ENCODE measurements around the gene CTSH. TPM values are rescaled to one million over a fixed set of nuclear protein-coding genes. Genes with fewer than 3 reads are reported as not detected.

CTSH gene
- total RNA-seq, 1 experiment from 2014 or later = 20.4 TPM

DNA sequence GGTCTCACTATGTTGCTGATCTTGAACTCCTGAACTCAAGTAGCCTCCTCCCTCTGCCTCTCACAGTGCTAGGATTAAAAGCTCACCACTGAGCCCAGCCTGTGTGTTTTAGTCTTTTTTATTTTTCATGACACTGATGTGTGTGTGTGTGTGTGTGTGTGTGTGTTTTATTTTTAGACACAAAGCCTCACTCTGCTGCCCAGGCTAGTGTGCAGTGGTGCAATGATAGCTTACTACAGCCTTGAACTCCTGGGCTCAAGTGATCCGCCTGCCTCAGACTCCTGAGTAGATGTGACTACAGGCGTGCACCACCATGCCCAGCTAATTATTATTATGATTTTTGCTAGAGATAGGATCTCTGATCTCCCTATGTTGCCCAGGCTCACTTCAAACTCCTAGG, 23.3 kb upstream of the CTSH start:
- DNase-seq (ENCODE audit: low spot score) = no peak
- H3K36me3 Mint-ChIP-seq = no peaks in the 10 kb centered on the region
- no peak overlapping the region for H3K27ac Mint-ChIP-seq
- ChIA-PET POLR2A (interaction anchor here (0.6 kb wide), 1 partner anchor 30 kb away, joined by 8 read pairs; no protein-coding TSS in a partner anchor), CTCF (interaction anchor here (0.7 to 1.8 kb wide), 5 partner anchors 9 to 60 kb away, joined by 3 to 17 read pairs (median 6); no protein-coding TSS in a partner anchor)
- no peak for TF ChIP-seq NR2C2 (CRISPR knock-in tag; IDR thresholded peaks at IDR 0.05)
- TF ChIP-seq TEAD1 (CRISPR knock-in tag; IDR thresholded peaks at IDR 0.05) = no peak
- ATAC-seq = no peak
- H3K4me1 Mint-ChIP-seq = peaks cover 44% of the 10 kb centered on the region
- H3K27me3 Mint-ChIP-seq (ENCODE audit: low read depth) = no peaks in the 10 kb centered on the region
- no peak overlapping the region for H3K4me3 Mint-ChIP-seq
- no peaks in the 10 kb centered on the region for H3K9me3 Mint-ChIP-seq

DNA sequence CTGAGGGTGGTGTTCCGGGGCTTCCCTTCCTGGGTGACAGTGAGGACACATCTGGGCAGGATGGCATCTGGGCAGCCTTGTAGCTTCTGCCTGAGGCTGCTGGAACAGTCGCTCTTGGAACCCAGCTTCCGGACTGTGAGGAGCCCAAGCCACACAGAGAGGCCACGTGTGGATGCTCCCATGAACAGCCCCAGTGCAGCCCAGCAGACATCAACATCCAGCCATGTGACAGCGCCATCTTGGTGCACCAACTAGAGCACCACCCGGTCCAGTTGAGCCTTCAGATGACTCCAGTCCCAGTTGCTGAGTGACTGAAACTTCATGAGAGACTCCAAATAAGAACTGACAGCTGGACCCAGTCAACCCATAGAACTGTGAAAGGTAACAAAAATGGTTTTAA, 15.5 kb upstream of the CTSH start:
- no peak for TF ChIP-seq FOXJ3 (CRISPR knock-in tag; IDR thresholded peaks at IDR 0.05; ENCODE audit: borderline replicate concordance)
- TF ChIP-seq RORB (CRISPR knock-in tag; IDR thresholded peaks at IDR 0.05) = no peak
- no peak for TF ChIP-seq OVOL2 (CRISPR knock-in tag; IDR thresholded peaks at IDR 0.05; ENCODE audit: borderline replicate concordance)
- TF ChIP-seq ESRRA (CRISPR knock-in tag; IDR thresholded peaks at IDR 0.05; ENCODE audit: borderline replicate concordance) = no peak
- TF ChIP-seq NFATC4 (CRISPR knock-in tag; IDR thresholded peaks at IDR 0.05) = no peak
- TF ChIP-seq, protein P1, sequence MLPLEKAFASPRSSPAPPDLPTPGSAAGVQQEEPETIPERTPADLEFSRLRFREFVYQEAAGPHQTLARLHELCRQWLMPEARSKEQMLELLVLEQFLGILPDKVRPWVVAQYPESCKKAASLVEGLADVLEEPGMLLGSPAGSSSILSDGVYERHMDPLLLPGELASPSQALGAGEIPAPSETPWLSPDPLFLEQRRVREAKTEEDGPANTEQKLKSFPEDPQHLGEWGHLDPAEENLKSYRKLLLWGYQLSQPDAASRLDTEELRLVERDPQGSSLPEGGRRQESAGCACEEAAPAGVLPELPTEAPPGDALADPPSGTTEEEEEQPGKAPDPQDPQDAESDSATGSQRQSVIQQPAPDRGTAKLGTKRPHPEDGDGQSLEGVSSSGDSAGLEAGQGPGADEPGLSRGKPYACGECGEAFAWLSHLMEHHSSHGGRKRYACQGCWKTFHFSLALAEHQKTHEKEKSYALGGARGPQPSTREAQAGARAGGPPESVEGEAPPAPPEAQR (CRISPR knock-in tag; IDR thresholded peaks at IDR 0.05) = no peak
- no peak for TF ChIP-seq PRRX2 (CRISPR knock-in tag; IDR thresholded peaks at IDR 0.05)
- TF ChIP-seq, protein P2, sequence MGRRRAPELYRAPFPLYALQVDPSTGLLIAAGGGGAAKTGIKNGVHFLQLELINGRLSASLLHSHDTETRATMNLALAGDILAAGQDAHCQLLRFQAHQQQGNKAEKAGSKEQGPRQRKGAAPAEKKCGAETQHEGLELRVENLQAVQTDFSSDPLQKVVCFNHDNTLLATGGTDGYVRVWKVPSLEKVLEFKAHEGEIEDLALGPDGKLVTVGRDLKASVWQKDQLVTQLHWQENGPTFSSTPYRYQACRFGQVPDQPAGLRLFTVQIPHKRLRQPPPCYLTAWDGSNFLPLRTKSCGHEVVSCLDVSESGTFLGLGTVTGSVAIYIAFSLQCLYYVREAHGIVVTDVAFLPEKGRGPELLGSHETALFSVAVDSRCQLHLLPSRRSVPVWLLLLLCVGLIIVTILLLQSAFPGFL (CRISPR knock-in tag; IDR thresholded peaks at IDR 0.05; ENCODE audit: borderline replicate concordance) = no peak
- TF ChIP-seq GRHL2 (CRISPR knock-in tag; IDR thresholded peaks at IDR 0.05; ENCODE audit: insufficient replicate concordance, severe bottlenecking) = no peak
- TF ChIP-seq, protein P3, sequence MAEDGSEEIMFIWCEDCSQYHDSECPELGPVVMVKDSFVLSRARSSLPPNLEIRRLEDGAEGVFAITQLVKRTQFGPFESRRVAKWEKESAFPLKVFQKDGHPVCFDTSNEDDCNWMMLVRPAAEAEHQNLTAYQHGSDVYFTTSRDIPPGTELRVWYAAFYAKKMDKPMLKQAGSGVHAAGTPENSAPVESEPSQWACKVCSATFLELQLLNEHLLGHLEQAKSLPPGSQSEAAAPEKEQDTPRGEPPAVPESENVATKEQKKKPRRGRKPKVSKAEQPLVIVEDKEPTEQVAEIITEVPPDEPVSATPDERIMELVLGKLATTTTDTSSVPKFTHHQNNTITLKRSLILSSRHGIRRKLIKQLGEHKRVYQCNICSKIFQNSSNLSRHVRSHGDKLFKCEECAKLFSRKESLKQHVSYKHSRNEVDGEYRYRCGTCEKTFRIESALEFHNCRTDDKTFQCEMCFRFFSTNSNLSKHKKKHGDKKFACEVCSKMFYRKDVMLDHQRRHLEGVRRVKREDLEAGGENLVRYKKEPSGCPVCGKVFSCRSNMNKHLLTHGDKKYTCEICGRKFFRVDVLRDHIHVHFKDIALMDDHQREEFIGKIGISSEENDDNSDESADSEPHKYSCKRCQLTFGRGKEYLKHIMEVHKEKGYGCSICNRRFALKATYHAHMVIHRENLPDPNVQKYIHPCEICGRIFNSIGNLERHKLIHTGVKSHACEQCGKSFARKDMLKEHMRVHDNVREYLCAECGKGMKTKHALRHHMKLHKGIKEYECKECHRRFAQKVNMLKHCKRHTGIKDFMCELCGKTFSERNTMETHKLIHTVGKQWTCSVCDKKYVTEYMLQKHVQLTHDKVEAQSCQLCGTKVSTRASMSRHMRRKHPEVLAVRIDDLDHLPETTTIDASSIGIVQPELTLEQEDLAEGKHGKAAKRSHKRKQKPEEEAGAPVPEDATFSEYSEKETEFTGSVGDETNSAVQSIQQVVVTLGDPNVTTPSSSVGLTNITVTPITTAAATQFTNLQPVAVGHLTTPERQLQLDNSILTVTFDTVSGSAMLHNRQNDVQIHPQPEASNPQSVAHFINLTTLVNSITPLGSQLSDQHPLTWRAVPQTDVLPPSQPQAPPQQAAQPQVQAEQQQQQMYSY (CRISPR knock-in tag; IDR thresholded peaks at IDR 0.05) = no peak
- TF ChIP-seq, protein P4, sequence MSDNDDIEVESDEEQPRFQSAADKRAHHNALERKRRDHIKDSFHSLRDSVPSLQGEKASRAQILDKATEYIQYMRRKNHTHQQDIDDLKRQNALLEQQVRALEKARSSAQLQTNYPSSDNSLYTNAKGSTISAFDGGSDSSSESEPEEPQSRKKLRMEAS (CRISPR knock-in tag; IDR thresholded peaks at IDR 0.05) = no peak
- no peak for TF ChIP-seq KAT7 (CRISPR knock-in tag; IDR thresholded peaks at IDR 0.05; ENCODE audit: borderline replicate concordance)
- TF ChIP-seq ZNF138 (CRISPR knock-in tag; conservative IDR thresholded peaks at IDR 0.05) = no peak
- TF ChIP-seq, protein P5, sequence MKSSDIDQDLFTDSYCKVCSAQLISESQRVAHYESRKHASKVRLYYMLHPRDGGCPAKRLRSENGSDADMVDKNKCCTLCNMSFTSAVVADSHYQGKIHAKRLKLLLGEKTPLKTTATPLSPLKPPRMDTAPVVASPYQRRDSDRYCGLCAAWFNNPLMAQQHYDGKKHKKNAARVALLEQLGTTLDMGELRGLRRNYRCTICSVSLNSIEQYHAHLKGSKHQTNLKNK (CRISPR knock-in tag; IDR thresholded peaks at IDR 0.05) = no peak
- no peak for TF ChIP-seq TP53 (CRISPR knock-in tag; IDR thresholded peaks at IDR 0.05)
- TF ChIP-seq, protein P6, sequence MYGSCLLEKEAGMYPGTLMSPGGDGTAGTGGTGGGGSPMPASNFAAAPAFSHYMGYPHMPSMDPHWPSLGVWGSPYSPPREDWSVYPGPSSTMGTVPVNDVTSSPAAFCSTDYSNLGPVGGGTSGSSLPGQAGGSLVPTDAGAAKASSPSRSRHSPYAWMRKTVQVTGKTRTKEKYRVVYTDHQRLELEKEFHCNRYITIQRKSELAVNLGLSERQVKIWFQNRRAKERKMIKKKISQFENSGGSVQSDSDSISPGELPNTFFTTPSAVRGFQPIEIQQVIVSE (CRISPR knock-in tag; IDR thresholded peaks at IDR 0.05; ENCODE audit: borderline replicate concordance) = no peak
- ChIA-PET CTCF (interaction anchor here (1.1 to 1.8 kb wide), 3 partner anchors 16 to 47 kb away, joined by 3 to 6 read pairs (median 5); partner anchors contain the start of gene CTSH), POLR2A (no interaction called here)
- H3K27me3 Mint-ChIP-seq (ENCODE audit: low read depth) = no peaks in the 10 kb centered on the region
- H3K27ac Mint-ChIP-seq = no peak overlapping the region
- ATAC-seq (no peak), DNase-seq (ENCODE audit: low spot score) (no peak)
- peaks cover 5% of the 10 kb centered on the region for H3K9me3 Mint-ChIP-seq
- peaks cover 7% of the 10 kb centered on the region; the same call in 1 of the 2 replicates for H3K4me1 Mint-ChIP-seq
- no peak overlapping the region for H3K4me3 Mint-ChIP-seq
- H3K36me3 Mint-ChIP-seq = no peaks in the 10 kb centered on the region
